Common myeloid progenitor, CD34-positive (primary cell): ENCODE results near the gene CYP3A5.
"Not testable (repeated sequence)": the region's sequence is repeated elsewhere in the genome, so short reads cannot be mapped to it uniquely, and the experiment has no call there.

Experiments used
- CTCF ChIA-PET: fragments of 350-600 bp; sonication (Branson Sonifier 250); formaldehyde crosslinking; loops from one replicate; lab custom pipeline; 2021; ENCODE audit warnings: antibody characterized with exemption; lab: Charles Lee
- POLR2A ChIA-PET: fragments of 350-600 bp; sonication (Branson Sonifier 250); formaldehyde crosslinking; loops from one replicate; lab custom pipeline; 2021; ENCODE audit warnings: antibody characterized with exemption; lab: Charles Lee
- DNase-seq, 3 donors: peaks; one replicate each; pipeline versions ENCODE4 v3.0.0 to v3.0.0-alpha.2; 2013
- H3K27ac ChIP-seq, 2 experiments: 1 replicate in 1 of 2; 2 replicates in 1 of 2; pipeline ENCODE4 v1.7.0; 2013; ENCODE audit warnings: inconsistent platforms in 2 of 2, low read length in 2 of 2, mild to moderate bottlenecking in 2 of 2, low read depth in 1 of 2, moderate library complexity in 1 of 2; ENCODE audit not compliant: severe bottlenecking in 2 of 2, insufficient read depth in 1 of 2, poor library complexity in 1 of 2
- H3K27me3 ChIP-seq, 5 experiments: replicated peaks in 2 of 5; 1 replicate in 3 of 5; 2 replicates in 2 of 5; pipeline versions ENCODE4 v1.6.1 to v1.7.0; 2013; ENCODE audit warnings: low read length in 4 of 5, mild to moderate bottlenecking in 2 of 5, moderate library complexity in 2 of 5, inconsistent platforms in 1 of 5; ENCODE audit not compliant: insufficient read depth in 5 of 5, control insufficient read depth in 4 of 5
- H3K36me3 ChIP-seq, 4 experiments: 1 replicate in 2 of 4; 2 replicates in 2 of 4; pipeline versions ENCODE4 v1.6.1 to v1.7.0; 2013; ENCODE audit warnings: low read length in 3 of 4, control low read depth in 1 of 4, mild to moderate bottlenecking in 1 of 4; ENCODE audit not compliant: control insufficient read depth in 4 of 4, insufficient read depth in 4 of 4
- H3K4me1 ChIP-seq, 4 experiments: 1 replicate in 3 of 4; 2 replicates in 1 of 4; pipeline versions ENCODE4 v1.6.1 to v1.7.1; 2013; ENCODE audit warnings: low read length in 3 of 4, mild to moderate bottlenecking in 3 of 4, control low read depth in 1 of 4, inconsistent platforms in 1 of 4, moderate library complexity in 1 of 4; ENCODE audit not compliant: control insufficient read depth in 4 of 4, insufficient read depth in 4 of 4; ENCODE audit errors: control extremely low read depth in 1 of 4
- H3K4me3 ChIP-seq, 7 experiments: 1 replicate in 4 of 7; 2 replicates in 3 of 7; pipeline versions ENCODE4 v1.5.1 to v1.7.0; 2013; ENCODE audit warnings: mild to moderate bottlenecking in 7 of 7, low read length in 6 of 7, moderate library complexity in 6 of 7, inconsistent platforms in 2 of 7, low read depth in 2 of 7, control low read depth in 1 of 7; ENCODE audit not compliant: insufficient read depth in 4 of 7, control insufficient read depth in 1 of 7; ENCODE audit errors: extremely low read depth in 1 of 7
- H3K9me3 ChIP-seq, 5 experiments: 1 replicate in 4 of 5; 2 replicates in 1 of 5; pipeline versions ENCODE4 v1.6.1 to v1.7.1; 2013; ENCODE audit warnings: low read length in 4 of 5, mild to moderate bottlenecking in 2 of 5, inconsistent platforms in 1 of 5, low read depth in 1 of 5, moderate library complexity in 1 of 5; ENCODE audit not compliant: control insufficient read depth in 4 of 5, insufficient read depth in 2 of 5; ENCODE audit errors: control extremely low read depth in 1 of 5
- WGBS: methylation state at CpG from one replicate; pipeline ENCODE4 v1.1.5; 2013; ENCODE audit not compliant: insufficient coverage; 5-methylcytosine and 5-hydroxymethylcytosine counted together

The CYP3A5 gene

GRCh38 chr7:99654626-99655025 lies 25.2 kb downstream of the CYP3A5 start:
- H3K27me3 ChIP-seq, H3K27ac ChIP-seq, H3K9me3 ChIP-seq, H3K36me3 ChIP-seq, DNase-seq, H3K4me3 ChIP-seq, H3K4me1 ChIP-seq, POLR2A ChIA-PET, CTCF ChIA-PET: not testable (repeated sequence)
- no CpG with 5 or more reads among the region's 3 CpGs for WGBS

- WGBS: 100% methylated on average over 2 of the region's 3 CpGs
- ChIA-PET POLR2A (interaction anchor here (0.6 kb wide), 1 partner anchor 392 kb away, joined by 5 read pairs; no protein-coding TSS in a partner anchor), CTCF (no interaction called here)
- Histone ChIP-seq H3K4me3 (no peak overlapping the region), H3K36me3 (no peaks in the 10 kb centered on the region), H3K9me3 (peaks cover 0 to 2% (median 0%) of the 10 kb centered on the region in 5 experiments), H3K4me1 (no peaks in the 10 kb centered on the region), H3K27me3 (no peaks in the 10 kb centered on the region), H3K27ac (no peak overlapping the region)
- no peak for DNase-seq
Measured at GRCh38 chr7:99653754-99654153, 26.0 kb downstream of the CYP3A5 start.

GRCh38 chr7:99653269-99653668 lies 26.5 kb downstream of the CYP3A5 start:
- H3K4me1 ChIP-seq, H3K4me3 ChIP-seq, DNase-seq, CTCF ChIA-PET, H3K36me3 ChIP-seq, H3K9me3 ChIP-seq, H3K27ac ChIP-seq, H3K27me3 ChIP-seq: not testable (repeated sequence)
- no CpG with 5 or more reads among the region's 4 CpGs for WGBS
- POLR2A ChIA-PET: interaction anchor here (0.6 kb wide), 1 partner anchor 392 kb away, joined by 5 read pairs; no protein-coding TSS in a partner anchor

GRCh38 chr7:99652671-99653070 lies 27.1 kb downstream of the CYP3A5 start:
- no peaks in the 10 kb centered on the region for H3K4me1 ChIP-seq
- H3K27me3 ChIP-seq: no peaks in the 10 kb centered on the region
- no peaks in the 10 kb centered on the region for H3K36me3 ChIP-seq
- H3K27ac ChIP-seq: no peak overlapping the region
- no peak for DNase-seq
- H3K4me3 ChIP-seq: no peak overlapping the region
- POLR2A ChIA-PET: no interaction called here
- CTCF ChIA-PET: no interaction called here
- whole genome bisulfite sequencing: no CpG with 5 or more reads among the region's 2 CpGs
- H3K9me3 ChIP-seq: peaks cover 0 to 2% (median 0%) of the 10 kb centered on the region in 5 experiments

- POLR2A ChIA-PET: no interaction called here
- CTCF ChIA-PET: no interaction called here
- peaks cover 0 to 4% (median 3%) of the 10 kb centered on the region in 4 experiments for H3K36me3 ChIP-seq
- no peak overlapping the region for H3K27ac ChIP-seq
- WGBS: 100% methylated on average over 2 of the region's 2 CpGs
- DNase-seq: no peak
- H3K4me3 ChIP-seq: no peak overlapping the region
- H3K9me3 ChIP-seq: peaks cover 0 to 2% (median 0%) of the 10 kb centered on the region in 5 experiments
- H3K4me1 ChIP-seq: no peaks in the 10 kb centered on the region
- no peaks in the 10 kb centered on the region for H3K27me3 ChIP-seq
Measured at GRCh38 chr7:99651290-99651689, 28.5 kb downstream of the CYP3A5 start.

- POLR2A ChIA-PET: no interaction called here
- no peak overlapping the region for H3K4me3 ChIP-seq
- H3K4me1 ChIP-seq: no peaks in the 10 kb centered on the region
- no peak for DNase-seq
- CTCF ChIA-PET: no interaction called here
- H3K9me3 ChIP-seq: peaks cover 0 to 7% (median 0%) of the 10 kb centered on the region in 5 experiments
- WGBS: 95% methylated on average over 2 of the region's 2 CpGs
- H3K36me3 ChIP-seq: peaks cover 2 to 16% (median 6%) of the 10 kb centered on the region in 4 experiments
- no peaks in the 10 kb centered on the region for H3K27me3 ChIP-seq
- no peak overlapping the region for H3K27ac ChIP-seq
Measured at GRCh38 chr7:99648843-99649242, 31.0 kb downstream of the CYP3A5 start.

- ChIA-PET POLR2A (no interaction called here), CTCF (no interaction called here)
- no peaks in the 10 kb centered on the region for H3K27me3 ChIP-seq
- H3K9me3 ChIP-seq: peaks cover 0 to 7% (median 0%) of the 10 kb centered on the region in 5 experiments
- no peak for DNase-seq
- no CpG with 5 or more reads among the region's 1 CpG for WGBS
- peaks cover 3 to 16% (median 11%) of the 10 kb centered on the region in 4 experiments for H3K36me3 ChIP-seq
- H3K27ac ChIP-seq: no peak overlapping the region
- no peak overlapping the region for H3K4me3 ChIP-seq
- no peaks in the 10 kb centered on the region for H3K4me1 ChIP-seq
Measured at GRCh38 chr7:99645590-99645989, 34.2 kb downstream of the CYP3A5 start.
